Heart right ventricle (tissue), 16 donors: Measurements from ENCODE around the gene RPL32. TPM values are rescaled to one million over a fixed set of nuclear protein-coding genes. Genes with fewer than 3 reads are reported as not detected.

Source experiments
- ATAC-seq, 8 donors: fragments of 200-7000 bp; cut with Tn5 transposase; one replicate each; pipeline ENCODE4 v1.9.1; 2020; ENCODE audit warnings: mild to moderate bottlenecking in 8 of 8, moderate library complexity in 8 of 8, moderate number of reproducible peaks in 1 of 8
- DNase-seq, 2 donors: peaks; one replicate each; pipeline ENCODE4 v3.0.0-alpha.2; 2020
- H3K27ac ChIP-seq, 10 donors: fragments of 200-600 bp; sonication (generic) in 2 of 10; one replicate each; pipeline versions ENCODE4 v1.5.0 to v1.8.0; 2020 to 2022; ENCODE audit warnings: mild to moderate bottlenecking in 3 of 10
- H3K27me3 ChIP-seq, 7 donors: fragments of 200-600 bp; one replicate each; pipeline ENCODE4 v1.8.0; 2021 to 2022; ENCODE audit warnings: mild to moderate bottlenecking in 2 of 7
- H3K36me3 ChIP-seq, 9 donors: fragments of 200-600 bp; sonication (generic) in 1 of 9; one replicate each; pipeline versions ENCODE4 v1.5.0 to v1.8.0; 2020 to 2022; ENCODE audit warnings: mild to moderate bottlenecking in 2 of 9
- H3K4me1 ChIP-seq, 9 donors: fragments of 200-600 bp; sonication (generic) in 1 of 9; one replicate each; pipeline versions ENCODE4 v1.5.0 to v1.8.0; 2020 to 2022; ENCODE audit warnings: mild to moderate bottlenecking in 4 of 9
- H3K4me3 ChIP-seq, 10 donors: fragments of 200-600 bp; sonication (generic) in 2 of 10; one replicate each; pipeline versions ENCODE4 v1.5.0 to v1.8.0; 2020 to 2022; ENCODE audit warnings: mild to moderate bottlenecking in 7 of 10, moderate library complexity in 2 of 10
- H3K9me3 ChIP-seq, 11 donors: fragments of 200-600 bp in 10 of 11; sonication (generic) in 2 of 11; one replicate each; pipeline versions ENCODE4 v1.5.0 to v1.8.0; 2013 to 2022; ENCODE audit warnings: mild to moderate bottlenecking in 2 of 11, control low read depth in 1 of 11, moderate library complexity in 1 of 11
- WGBS, 2 donors: extraction: QIAGEN DNeasy Blood & Tissue Kit; methylation state at CpG; one replicate each; pipeline ENCODE4 v1.1.7; 2013; ENCODE audit warnings: inconsistent platforms in 1 of 2; 5-methylcytosine and 5-hydroxymethylcytosine counted together
- intact Hi-C, 10 donors: fragments of 100-400 bp; cut with DNase I; formaldehyde crosslinking; loops; one replicate each; pipeline versions ENCODE4 v1.11.1 to v1.14.2; 2022
- polyA plus RNA-seq, 2 donors: library from polyadenylated mRNA; stranded (reverse); fragments of 200-250 nt; gene quantifications; one replicate each; pipeline ENCODE4 v1.2.3, GENCODE V29; 2013
- total RNA-seq, 10 donors: library from RNA; stranded (reverse); fragmentation: NEBNext Ultra II Directional in 3 of 10; extraction: Animal tissue kit (Norgen Biotek cat#: 25700) in 3 of 10; gene quantifications; one replicate each; pipeline versions ENCODE4 v1.2.1 to v1.2.4, GENCODE V29; 2021 to 2023
- TF ChIP-seq, protein P1 (sequence below), 9 donors: fragments of 200-600 bp; sonication (generic) in 2 of 9; IDR thresholded peaks; one replicate each; pipeline versions ENCODE4 v1.5.0 to v1.8.0; 2021 to 2022; ENCODE audit warnings: antibody characterized with exemption in 9 of 9, mild to moderate bottlenecking in 5 of 9, moderate library complexity in 1 of 9
- donor health status: Arrhythmogenic right ventricular cardiomyopathy.
- donor health status: ischemic (EF 13 %, LVEDD 7.1; RV severe dilation, severe dysfunction).
- donor health status: healthy with polysubstance abuse.
- donor health status: DM: no; HTN: yes; CAD: no.
- donor health status: DM: no; HTN: no; CAD: no.
- donor health status: ischemic (EF 25% LVEDD 6.9; RV normal size, moderate dysfunction).
- donor health status: ischemic (EF 25% LVEDD 5.7; RV mildly dilated, moderate dysfunction).
- donor health status: healthy.
- donor health status: DM: yes; HTN: yes; CAD: no.
- donor health status: Ischemic cardiomyopathy.
- donor health status: ischemic (EF 35%, LVEDD 5.7; RV mildly dilated, moderate dysfunction).
- donor health status: nonischemic (EF 11% LVEDD 7.7; RV severe dilation, severe dysfunction).
- donor health status: DM: yes; HTN: yes; CAD: no.
- donor health status: PGD.
- donor health status: ischemic (EF 29% LVEDD 5.4; RV normal size, mild dysfunction).
- donor health status: nonischemic (EF 23%, LVEDD 6.1; RV moderate dilation, normal function).

RPL32 gene
- total and polyA plus RNA-seq, 12 donors = 827 to 2,488 (median 909) TPM

DNA sequence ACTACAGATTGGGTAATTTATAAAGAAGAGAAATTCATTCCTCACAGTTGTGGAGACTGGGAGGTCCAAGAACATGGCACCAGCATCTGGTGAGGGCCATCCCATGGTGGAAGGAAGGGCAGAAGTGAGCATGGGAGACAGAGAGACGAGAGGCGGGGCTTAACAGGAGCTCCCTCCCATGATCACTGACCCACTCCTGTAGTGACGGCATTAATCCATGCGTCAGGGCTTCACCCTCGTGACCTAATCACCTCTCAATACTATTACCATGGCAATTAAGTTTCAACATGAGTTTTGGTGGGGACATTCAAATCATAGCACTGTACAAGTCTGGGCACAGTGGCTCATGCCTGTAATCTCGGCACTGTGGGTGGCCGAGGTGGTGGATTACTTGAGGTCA lies 17.1 kb downstream of the RPL32 start:
- DNase-seq (no peak), ATAC-seq (no peak)
- WGBS, 2 donors = 96% methylated on average over 7 of the region's 7 CpGs
- Histone ChIP-seq H3K4me1 (no peaks in the 10 kb centered on the region), H3K9me3 (no peaks in the 10 kb centered on the region), H3K4me3 (no peak overlapping the region), H3K27me3 (no peaks in the 10 kb centered on the region), H3K27ac (no peak overlapping the region), H3K36me3 (peaks cover 3 to 88% (median 22%) of the 10 kb centered on the region in 9 donors)
- TF ChIP-seq, protein P1, sequence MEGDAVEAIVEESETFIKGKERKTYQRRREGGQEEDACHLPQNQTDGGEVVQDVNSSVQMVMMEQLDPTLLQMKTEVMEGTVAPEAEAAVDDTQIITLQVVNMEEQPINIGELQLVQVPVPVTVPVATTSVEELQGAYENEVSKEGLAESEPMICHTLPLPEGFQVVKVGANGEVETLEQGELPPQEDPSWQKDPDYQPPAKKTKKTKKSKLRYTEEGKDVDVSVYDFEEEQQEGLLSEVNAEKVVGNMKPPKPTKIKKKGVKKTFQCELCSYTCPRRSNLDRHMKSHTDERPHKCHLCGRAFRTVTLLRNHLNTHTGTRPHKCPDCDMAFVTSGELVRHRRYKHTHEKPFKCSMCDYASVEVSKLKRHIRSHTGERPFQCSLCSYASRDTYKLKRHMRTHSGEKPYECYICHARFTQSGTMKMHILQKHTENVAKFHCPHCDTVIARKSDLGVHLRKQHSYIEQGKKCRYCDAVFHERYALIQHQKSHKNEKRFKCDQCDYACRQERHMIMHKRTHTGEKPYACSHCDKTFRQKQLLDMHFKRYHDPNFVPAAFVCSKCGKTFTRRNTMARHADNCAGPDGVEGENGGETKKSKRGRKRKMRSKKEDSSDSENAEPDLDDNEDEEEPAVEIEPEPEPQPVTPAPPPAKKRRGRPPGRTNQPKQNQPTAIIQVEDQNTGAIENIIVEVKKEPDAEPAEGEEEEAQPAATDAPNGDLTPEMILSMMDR (IDR thresholded peaks at IDR 0.05) = no peak
- intact Hi-C loops = no loop called here

DNA sequence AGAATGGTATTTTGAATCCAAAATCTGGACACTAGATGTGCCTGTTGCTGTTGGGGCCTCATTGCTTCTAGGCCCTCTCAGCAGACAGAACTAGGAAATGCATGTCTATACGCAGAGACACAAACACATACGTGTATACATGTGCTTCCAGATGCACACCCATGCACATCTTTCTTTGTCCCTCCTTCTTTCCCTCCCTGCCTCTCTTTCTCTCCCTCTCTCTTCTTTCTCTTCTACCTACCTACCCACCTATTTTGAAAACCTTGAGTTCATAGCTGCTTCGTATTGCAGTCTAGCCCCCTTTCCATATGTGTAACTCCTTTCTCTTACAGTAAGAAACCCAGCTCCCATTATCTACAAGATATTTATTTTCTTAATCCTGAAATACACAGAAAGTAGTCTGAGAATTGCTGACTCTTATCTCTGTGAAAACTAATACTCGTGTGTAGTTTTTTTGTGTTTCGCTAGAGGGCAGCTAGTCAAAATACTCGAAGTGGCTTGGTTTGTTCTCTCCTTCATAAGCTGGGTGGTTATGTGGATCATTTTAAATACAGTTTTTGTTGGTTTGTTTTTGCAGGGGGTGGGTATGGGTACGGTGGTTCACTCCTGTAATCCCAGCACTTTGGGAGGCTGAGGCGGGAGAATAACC lies 18.5 kb downstream of the RPL32 start:
- TF ChIP-seq, protein P1 (IDR thresholded peaks at IDR 0.05) = peak in 2 of 9 donors; percentile 5 to 23
- ATAC-seq = no peak
- peaks cover 0 to 88% (median 18%) of the 10 kb centered on the region in 9 donors for H3K36me3 ChIP-seq
- peaks cover 0 to 5% (median 0%) of the 10 kb centered on the region in 9 donors for H3K4me1 ChIP-seq
- H3K9me3 ChIP-seq = no peaks in the 10 kb centered on the region
- intact Hi-C loops = no loop called here
- WGBS, 2 donors = 67 to 69% methylated on average over 8 of the region's 8 CpGs
- H3K27me3 ChIP-seq = no peaks in the 10 kb centered on the region
- H3K27ac ChIP-seq = no peak overlapping the region
- DNase-seq = no peak
- H3K4me3 ChIP-seq = no peak overlapping the region

DNA sequence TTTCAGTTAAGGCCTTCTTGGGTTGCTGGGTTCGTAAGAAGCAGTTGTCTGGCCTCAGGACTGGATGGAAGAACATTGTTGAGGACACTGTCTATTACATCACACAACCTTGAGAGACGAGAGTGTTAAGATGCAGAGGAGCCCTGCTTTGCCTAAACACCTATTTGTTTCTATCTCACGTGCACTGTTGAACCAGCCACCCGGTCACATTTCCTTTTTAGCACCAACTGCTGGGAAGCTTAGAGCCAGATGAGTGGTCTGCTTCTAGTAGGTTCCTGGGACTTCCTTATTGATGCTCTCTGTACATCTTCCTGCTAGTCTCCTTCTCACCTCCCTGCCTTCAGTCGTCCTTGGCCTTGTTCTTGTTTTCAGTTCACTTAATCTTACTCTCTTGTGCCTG lies 22.6 kb downstream of the RPL32 start:
- Histone ChIP-seq H3K4me1 (peaks cover 0 to 15% (median 0%) of the 10 kb centered on the region in 9 donors), H3K36me3 (peaks cover 0 to 89% (median 37%) of the 10 kb centered on the region in 9 donors), H3K27me3 (no peaks in the 10 kb centered on the region), H3K4me3 (no peak overlapping the region), H3K27ac (no peak overlapping the region), H3K9me3 (no peaks in the 10 kb centered on the region)
- ATAC-seq = no peak
- WGBS, 2 donors = 71 to 80% methylated on average over 5 of the region's 5 CpGs
- no peak for DNase-seq
- TF ChIP-seq, protein P1 (IDR thresholded peaks at IDR 0.05) = no peak
- intact Hi-C loops = no loop called here

DNA sequence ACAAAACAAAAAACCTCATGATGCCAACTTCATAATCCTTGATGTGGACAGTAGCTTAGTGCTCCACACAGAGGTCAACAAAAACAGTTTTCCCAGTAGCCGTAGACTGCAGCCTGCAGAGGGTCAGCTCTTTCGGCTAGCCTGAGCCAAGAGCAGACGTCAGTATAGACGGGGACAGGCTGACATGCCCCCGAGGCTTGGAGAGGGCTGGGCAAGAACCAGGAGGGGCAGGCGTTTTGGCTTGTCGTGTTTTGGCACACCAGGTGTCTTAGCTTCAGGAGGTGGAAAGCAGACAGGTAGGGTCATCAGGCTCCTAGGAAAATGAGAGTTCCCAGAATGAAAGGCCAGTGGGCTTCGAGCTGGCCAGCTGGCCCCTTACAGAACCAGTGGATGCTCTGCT lies 23.1 kb downstream of the RPL32 start:
- intact Hi-C loops = no loop called here
- TF ChIP-seq, protein P1 (IDR thresholded peaks at IDR 0.05) = no peak
- no peak for DNase-seq
- peaks cover 0 to 94% (median 41%) of the 10 kb centered on the region in 9 donors for H3K36me3 ChIP-seq
- WGBS, 2 donors = 79 to 80% methylated on average over 8 of the region's 8 CpGs
- no peak overlapping the region for H3K27ac ChIP-seq
- H3K9me3 ChIP-seq = no peaks in the 10 kb centered on the region
- H3K4me3 ChIP-seq = no peak overlapping the region
- H3K27me3 ChIP-seq = no peaks in the 10 kb centered on the region
- ATAC-seq = no peak
- H3K4me1 ChIP-seq = peaks cover 0 to 15% (median 0%) of the 10 kb centered on the region in 9 donors
